Endothelial cell of umbilical vein (primary cell): ENCODE data around the gene APOC3. TPM values are rescaled to one million over a fixed set of nuclear protein-coding genes. Genes with fewer than 3 reads are reported as not detected.

Source experiments
- BruUV-seq: library from RNA; stranded (reverse); fragments of 400-500 nt; replicated peaks from 2 replicates; lab custom pipeline; 2021; lab: Mats Ljungman, UMichigan
- CTCF ChIA-PET: fragments of 300-600, 350-600 bp; sonication (Branson Sonifier 250); formaldehyde crosslinking; loops from one replicate; lab custom pipeline; 2021; ENCODE audit warnings: antibody characterized with exemption, inconsistent platforms; lab: Charles Lee
- POLR2A ChIA-PET: fragments of 300-600, 350-600 bp; sonication (Branson Sonifier 250); formaldehyde crosslinking; loops from one replicate; lab custom pipeline; 2021; ENCODE audit warnings: antibody characterized with exemption, inconsistent platforms; lab: Charles Lee
- DNase-seq: peaks from one replicate; pipeline ENCODE4 v3.0.0-alpha.2; 2011; ENCODE audit warnings: low read depth, low spot score
- FAIRE-seq: peaks from 2 replicates; lab custom pipeline; 2011; peaks lifted over from hg19 to GRCh38; lab: Jason Lieb, UNC
- H2AFZ ChIP-seq: 2 replicates; pipeline ENCODE4 v1.6.0; 2012; ENCODE audit warnings: low read depth, low read length, control low read depth, inconsistent platforms
- H3K27ac ChIP-seq: 2 replicates; pipeline ENCODE4 v1.5.1; 2011; ENCODE audit warnings: low read depth, mild to moderate bottlenecking, control low read depth, low read length, moderate library complexity; ENCODE audit not compliant: insufficient read depth
- H3K27me3 ChIP-seq, 2 experiments: 2 replicates each; pipeline versions ENCODE4 v1.6.0 to v1.6.1; 2011; ENCODE audit warnings: low read length in 2 of 2, mixed read lengths in 1 of 2; ENCODE audit not compliant: control insufficient read depth in 2 of 2, insufficient read depth in 2 of 2
- H3K36me3 ChIP-seq, 2 experiments: 2 replicates in 1 of 2; 3 replicates in 1 of 2; pipeline ENCODE4 v1.5.1; 2011; ENCODE audit warnings: low read length in 2 of 2, mild to moderate bottlenecking in 1 of 2, moderate library complexity in 1 of 2; ENCODE audit not compliant: control insufficient read depth in 2 of 2, insufficient read depth in 2 of 2; ENCODE audit errors: extremely low read depth in 1 of 2
- H3K4me1 ChIP-seq: 3 replicates; pipeline ENCODE4 v1.5.1; 2011; ENCODE audit warnings: mild to moderate bottlenecking, low read length; ENCODE audit not compliant: control insufficient read depth, insufficient read depth; ENCODE audit errors: extremely low read depth
- H3K4me2 ChIP-seq: 2 replicates; pipeline ENCODE4 v1.6.1; 2011; ENCODE audit warnings: low read length, control low read depth, mixed read lengths; ENCODE audit not compliant: insufficient read depth
- H3K4me3 ChIP-seq, 3 experiments: fragments of 200-600 bp in 1 of 3; sonication (generic), shearing (Covaris generic) in 1 of 3; replicated peaks in 1 of 3; 2 replicates each; pipeline ENCODE4 v1.5.1; 2011 to 2016; ENCODE audit warnings: control low read depth in 3 of 3, low read length in 3 of 3, mild to moderate bottlenecking in 2 of 3, inconsistent platforms in 1 of 3, low read depth in 1 of 3, moderate library complexity in 1 of 3; ENCODE audit not compliant: insufficient read depth in 1 of 3
- H3K79me2 ChIP-seq: 2 replicates; pipeline ENCODE4 v1.6.0; 2012; ENCODE audit warnings: low read length, inconsistent platforms; ENCODE audit not compliant: control insufficient read depth, insufficient read depth
- H3K9ac ChIP-seq: replicated peaks from 2 replicates; pipeline ENCODE3; 2011; ENCODE audit warnings: low read length, control low read depth; ENCODE audit not compliant: insufficient read depth; ENCODE audit errors: extremely low read depth
- H3K9me1 ChIP-seq: replicated peaks from 3 replicates; pipeline ENCODE4 v1.6.0; 2011; ENCODE audit warnings: mild to moderate bottlenecking, low read length; ENCODE audit not compliant: control insufficient read depth, insufficient read depth; ENCODE audit errors: extremely low read depth
- H3K9me3 ChIP-seq: replicated peaks from 2 replicates; pipeline ENCODE4 v1.5.1; 2012; ENCODE audit warnings: low read length, inconsistent platforms; ENCODE audit not compliant: control insufficient read depth, insufficient read depth
- H4K20me1 ChIP-seq: replicated peaks from 2 replicates; pipeline ENCODE3; 2011; ENCODE audit warnings: mild to moderate bottlenecking, low read length; ENCODE audit not compliant: control insufficient read depth, insufficient read depth; ENCODE audit errors: extremely low read depth
- CTCF ChIP-seq, 2 donors: IDR thresholded peaks; 1 replicate in 1 of 2; 2 replicates in 1 of 2; pipeline ENCODE4 v1.5.1; 2011; ENCODE audit warnings: low read length in 2 of 2, mild to moderate bottlenecking in 2 of 2, moderate library complexity in 2 of 2, control low read depth in 1 of 2, inconsistent platforms in 1 of 2, low read depth in 1 of 2; ENCODE audit not compliant: insufficient read depth in 1 of 2; ENCODE audit errors: extremely low read depth in 1 of 2
- EZH2 ChIP-seq: IDR thresholded peaks from 2 replicates; pipeline ENCODE4 v1.6.1; 2012; ENCODE audit warnings: borderline replicate concordance, low read depth, mild to moderate bottlenecking, moderate library complexity, low read length, inconsistent platforms; ENCODE audit not compliant: severe bottlenecking
- GATA2 ChIP-seq: IDR thresholded peaks from 2 replicates; pipeline ENCODE4 v1.7.0; 2011; ENCODE audit warnings: low read depth, mild to moderate bottlenecking, moderate library complexity, mixed read lengths, low read length; ENCODE audit not compliant: insufficient read length, insufficient read depth
- JUN ChIP-seq: IDR thresholded peaks from 2 replicates; pipeline ENCODE4 v1.6.1; 2011; ENCODE audit warnings: borderline replicate concordance, low read depth; ENCODE audit not compliant: insufficient read length, insufficient read depth
- MAX ChIP-seq: IDR thresholded peaks from 2 replicates; pipeline ENCODE4 v1.6.1; 2011; ENCODE audit not compliant: insufficient read depth, insufficient read length
- MYC ChIP-seq: IDR thresholded peaks from one replicate; pipeline ENCODE4 v1.6.1; 2011; ENCODE audit warnings: mild to moderate bottlenecking, low read depth, low read length
- POLR2A ChIP-seq: IDR thresholded peaks from 2 replicates; pipeline ENCODE4 v1.6.1; 2012; ENCODE audit warnings: low read depth, mild to moderate bottlenecking, control low read depth, low read length
- POLR2AphosphoS5 ChIP-seq: IDR thresholded peaks from 2 replicates; pipeline ENCODE4 v1.6.1; 2012; ENCODE audit warnings: low read depth, mild to moderate bottlenecking, control low read depth, low read length, moderate library complexity; ENCODE audit not compliant: insufficient read depth
- dilution Hi-C: fragments of 300-500 bp; cut with MboI; formaldehyde crosslinking; loops from one replicate; pipeline ENCODE4 v1.15.0; 2019; ENCODE audit warnings: low sequenced_read_pairs; ENCODE audit not compliant: extremely low pct_ligation_motif_present
- intact Hi-C: fragments of 100-400 bp; cut with micrococcal nuclease; formaldehyde crosslinking; loops from one replicate; pipeline ENCODE4 v1.10.0; 2022
- polyA plus RNA-seq, 4 experiments: library from polyadenylated mRNA; depleted of rRNA in 3 of 4; stranded (reverse) in 3 of 4; unstranded in 1 of 4; fragments of >200 nt; gene quantifications; 2 replicates each; pipeline versions ENCODE4 v1.2.1 to v1.2.3, GENCODE V29; 2011 to 2012; ENCODE audit warnings: missing spikeins in 1 of 4
- total RNA-seq: library from RNA; stranded (reverse); gene quantifications from 2 replicates; pipeline ENCODE4 v1.2.3, GENCODE V29; 2021

Gene APOC3
- total and polyA plus RNA-seq, 2 donors (not counting 3 experiments of a cell fraction or from before 2014, with no cell fraction given): not detected

GRCh38 chr11:116849486-116849885 is 19.8 kb downstream of the APOC3 start:
- FAIRE-seq: no peak
- H3K27me3 ChIP-seq: no peaks in the 10 kb centered on the region

GRCh38 chr11:116851626-116852025 is 21.9 kb downstream of the APOC3 start:
- TF ChIP-seq GATA2 (no peak), CTCF (IDR thresholded peaks at IDR 0.05; ENCODE audit: extremely low read depth in 1 of 2, insufficient read depth in 1 of 2, low read depth in 1 of 2, low read length in 2 of 2) (no peak), EZH2 (no peak), MAX (no peak), POLR2AphosphoS5 (no peak), MYC (no peak), JUN (no peak)
- Histone ChIP-seq H3K4me2 (no peak overlapping the region), H3K9me3 (no peaks in the 10 kb centered on the region), H3K9me1 (no peaks in the 10 kb centered on the region), H2AFZ (no peak overlapping the region), H3K79me2 (no peaks in the 10 kb centered on the region), H3K36me3 (peaks cover 0 to 7% of the 10 kb centered on the region in 2 experiments), H3K27ac (no peak overlapping the region), H3K4me3 (no peak overlapping the region), H3K9ac (no peak overlapping the region), H4K20me1 (no peaks in the 10 kb centered on the region), H3K27me3 (no peaks in the 10 kb centered on the region), H3K4me1 (peaks cover 26% of the 10 kb centered on the region)
- ChIA-PET POLR2A (no interaction called here), CTCF (interaction anchor here (1.5 to 3.2 kb wide), 2 partner anchors 16 to 64 kb away, joined by 5 to 17 read pairs; partner anchors contain the start of gene ZPR1)
- dilution Hi-C loops (no loop called here), intact Hi-C loops (no loop called here)
- no TSS peak for BruUV-seq
- no peak for FAIRE-seq
- no peak for DNase-seq

More at GRCh38 chr11:116849486-116849885, 19.8 kb downstream of the APOC3 start:
- BruUV-seq: no TSS peak
- Histone ChIP-seq H4K20me1 (no peaks in the 10 kb centered on the region), H3K9me3 (no peaks in the 10 kb centered on the region), H3K9ac (no peak overlapping the region), H2AFZ (no peak overlapping the region), H3K4me1 (peaks cover 25% of the 10 kb centered on the region), H3K36me3 (peaks cover 0 to 16% of the 10 kb centered on the region in 2 experiments), H3K4me2 (no peak overlapping the region), H3K4me3 (no peak overlapping the region), H3K79me2 (no peaks in the 10 kb centered on the region), H3K9me1 (no peaks in the 10 kb centered on the region), H3K27ac (no peak overlapping the region)
- ChIA-PET CTCF (interaction anchor here (4.6 kb wide), 1 partner anchor 13 kb away, joined by 18 read pairs; no protein-coding TSS in a partner anchor), POLR2A (no interaction called here)
- dilution Hi-C loops: no loop called here
- DNase-seq: no peak
- intact Hi-C loops: no loop called here
- no peak for TF ChIP-seq GATA2
- TF ChIP-seq POLR2A: no peak
